ENCODE results near the gene SUPT3H.

- TF ChIP-seq CTCF (IDR thresholded peaks at IDR 0.05) = no peak
- TF ChIP-seq EP300 (IDR thresholded peaks at IDR 0.05) = no peak
Observed at GRCh38 chr6:45123023-45123422, 254.7 kb downstream of the SUPT3H start.
